ENCODE data around the gene GPC3. TPM values are rescaled to one million over a fixed set of nuclear protein-coding genes. Genes with fewer than 3 reads are reported as not detected.

The GPC3 gene
- total RNA-seq, 1 donor = not detected

- H3K36me3 ChIP-seq (ENCODE audit: insufficient read depth, low read length) = no peaks in the 10 kb centered on the region
- H3K79me2 ChIP-seq (ENCODE audit: insufficient read depth, low read length) = no peaks in the 10 kb centered on the region
- no peaks in the 10 kb centered on the region for H4K20me1 ChIP-seq (ENCODE audit: insufficient read depth, low read length)
- H3K27me3 ChIP-seq (ENCODE audit: insufficient read depth, low read length) = peaks cover 6% of the 10 kb centered on the region
- no peaks in the 10 kb centered on the region for H3K4me1 ChIP-seq (ENCODE audit: insufficient read depth, low read length)
- no peaks in the 10 kb centered on the region for H3K9me3 ChIP-seq (ENCODE audit: low read depth, low read length)
- H3K27ac ChIP-seq (ENCODE audit: low read depth, low read length) = no peak overlapping the region
- H3K4me2 ChIP-seq (ENCODE audit: insufficient read depth, low read length) = no peak overlapping the region
- TF ChIP-seq, protein P1, sequence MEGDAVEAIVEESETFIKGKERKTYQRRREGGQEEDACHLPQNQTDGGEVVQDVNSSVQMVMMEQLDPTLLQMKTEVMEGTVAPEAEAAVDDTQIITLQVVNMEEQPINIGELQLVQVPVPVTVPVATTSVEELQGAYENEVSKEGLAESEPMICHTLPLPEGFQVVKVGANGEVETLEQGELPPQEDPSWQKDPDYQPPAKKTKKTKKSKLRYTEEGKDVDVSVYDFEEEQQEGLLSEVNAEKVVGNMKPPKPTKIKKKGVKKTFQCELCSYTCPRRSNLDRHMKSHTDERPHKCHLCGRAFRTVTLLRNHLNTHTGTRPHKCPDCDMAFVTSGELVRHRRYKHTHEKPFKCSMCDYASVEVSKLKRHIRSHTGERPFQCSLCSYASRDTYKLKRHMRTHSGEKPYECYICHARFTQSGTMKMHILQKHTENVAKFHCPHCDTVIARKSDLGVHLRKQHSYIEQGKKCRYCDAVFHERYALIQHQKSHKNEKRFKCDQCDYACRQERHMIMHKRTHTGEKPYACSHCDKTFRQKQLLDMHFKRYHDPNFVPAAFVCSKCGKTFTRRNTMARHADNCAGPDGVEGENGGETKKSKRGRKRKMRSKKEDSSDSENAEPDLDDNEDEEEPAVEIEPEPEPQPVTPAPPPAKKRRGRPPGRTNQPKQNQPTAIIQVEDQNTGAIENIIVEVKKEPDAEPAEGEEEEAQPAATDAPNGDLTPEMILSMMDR (IDR thresholded peaks at IDR 0.05; ENCODE audit: extremely low read depth, low read depth, low read length) = no peak
- no peak for DNase-seq (ENCODE audit: insufficient read length, low spot score, missing footprints)
- H3K4me3 ChIP-seq (ENCODE audit: insufficient read depth, low read length) = no peak overlapping the region
- no peak overlapping the region for H2AFZ ChIP-seq (ENCODE audit: low read length)
Observed at GRCh38 chrX:133947996-133948395, 37.4 kb downstream of the GPC3 start.

GRCh38 chrX:133947022-133947421 is 38.4 kb downstream of the GPC3 start:
- no peaks in the 10 kb centered on the region for H3K79me2 ChIP-seq (ENCODE audit: insufficient read depth, low read length)
- TF ChIP-seq, protein P1 (IDR thresholded peaks at IDR 0.05; ENCODE audit: extremely low read depth, low read depth, low read length) = no peak
- H3K4me1 ChIP-seq (ENCODE audit: insufficient read depth, low read length) = no peaks in the 10 kb centered on the region

DNA sequence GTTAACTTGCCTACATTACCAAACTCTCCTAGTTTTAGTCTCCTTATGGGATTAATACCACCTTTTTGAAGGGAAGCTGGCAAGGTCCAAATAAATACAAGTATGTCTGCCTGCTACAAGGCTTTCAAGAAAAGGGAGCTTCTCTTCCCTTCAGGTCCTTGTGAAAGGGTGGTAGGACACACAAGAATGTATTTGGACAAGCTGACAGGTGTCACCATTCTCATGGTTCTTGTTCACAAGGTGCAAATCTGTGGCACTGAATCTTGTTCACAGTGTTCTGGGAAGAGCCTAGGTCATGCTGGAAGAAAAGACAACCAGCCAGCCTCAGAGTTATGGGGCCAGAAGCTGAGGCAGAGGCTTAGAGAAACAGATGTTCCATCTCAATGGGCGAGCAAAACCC is 41.9 kb downstream of the GPC3 start:
- Histone ChIP-seq H3K27ac (ENCODE audit: low read depth, low read length) (no peak overlapping the region), H4K20me1 (ENCODE audit: insufficient read depth, low read length) (no peaks in the 10 kb centered on the region), H3K4me2 (ENCODE audit: insufficient read depth, low read length) (no peak overlapping the region), H3K4me1 (ENCODE audit: insufficient read depth, low read length) (no peaks in the 10 kb centered on the region), H3K36me3 (ENCODE audit: insufficient read depth, low read length) (no peaks in the 10 kb centered on the region), H3K27me3 (ENCODE audit: insufficient read depth, low read length) (peaks cover 6% of the 10 kb centered on the region), H3K4me3 (ENCODE audit: insufficient read depth, low read length) (no peak overlapping the region), H3K79me2 (ENCODE audit: insufficient read depth, low read length) (no peaks in the 10 kb centered on the region), H3K9me3 (ENCODE audit: low read depth, low read length) (no peaks in the 10 kb centered on the region), H2AFZ (ENCODE audit: low read length) (no peak overlapping the region)
- no peak for DNase-seq (ENCODE audit: insufficient read length, low spot score, missing footprints)
- TF ChIP-seq, protein P1 (IDR thresholded peaks at IDR 0.05; ENCODE audit: extremely low read depth, low read depth, low read length) = no peak

More at GRCh38 chrX:133947022-133947421, 38.4 kb downstream of the GPC3 start:
- Histone ChIP-seq H3K36me3 (ENCODE audit: insufficient read depth, low read length) (no peaks in the 10 kb centered on the region), H3K27ac (ENCODE audit: low read depth, low read length) (no peak overlapping the region), H3K27me3 (ENCODE audit: insufficient read depth, low read length) (peaks cover 6% of the 10 kb centered on the region), H3K4me3 (ENCODE audit: insufficient read depth, low read length) (no peak overlapping the region), H4K20me1 (ENCODE audit: insufficient read depth, low read length) (no peaks in the 10 kb centered on the region), H2AFZ (ENCODE audit: low read length) (no peak overlapping the region), H3K4me2 (ENCODE audit: insufficient read depth, low read length) (no peak overlapping the region), H3K9me3 (ENCODE audit: low read depth, low read length) (no peaks in the 10 kb centered on the region)
- DNase-seq (ENCODE audit: insufficient read length, low spot score, missing footprints) = no peak

GRCh38 chrX:133939655-133940302 is 45.6 kb downstream of the GPC3 start:
- no peaks in the 10 kb centered on the region for H3K4me1 ChIP-seq (ENCODE audit: insufficient read depth, low read length)
- H3K36me3 ChIP-seq (ENCODE audit: insufficient read depth, low read length) = no peaks in the 10 kb centered on the region
- H3K9me3 ChIP-seq (ENCODE audit: low read depth, low read length) = no peaks in the 10 kb centered on the region
- no peak for DNase-seq (ENCODE audit: insufficient read length, low spot score, missing footprints)
- H2AFZ ChIP-seq (ENCODE audit: low read length) = no peak overlapping the region
- H3K27me3 ChIP-seq (ENCODE audit: insufficient read depth, low read length) = peaks cover 2% of the 10 kb centered on the region
- H3K4me3 ChIP-seq (ENCODE audit: insufficient read depth, low read length) = no peak overlapping the region
- no peak overlapping the region for H3K27ac ChIP-seq (ENCODE audit: low read depth, low read length)
- no peaks in the 10 kb centered on the region for H4K20me1 ChIP-seq (ENCODE audit: insufficient read depth, low read length)
- H3K4me2 ChIP-seq (ENCODE audit: insufficient read depth, low read length) = no peak overlapping the region
- TF ChIP-seq, protein P1 (IDR thresholded peaks at IDR 0.05; ENCODE audit: extremely low read depth, low read depth, low read length) = no peak
- no peaks in the 10 kb centered on the region for H3K79me2 ChIP-seq (ENCODE audit: insufficient read depth, low read length)

Measured in osteoblast (primary cell).